Endodermal cell (in vitro differentiated cells): ENCODE measurements around the gene C17orf107. TPM values are rescaled to one million over a fixed set of nuclear protein-coding genes. Genes with fewer than 3 reads are reported as not detected.

Experiments used
- DNase-seq: peaks from one replicate; pipeline ENCODE4 v3.0.0-alpha.2; 2017
- H3K27ac ChIP-seq: 2 replicates; pipeline ENCODE4 v1.5.1; 2013; ENCODE audit warnings: mild to moderate bottlenecking, low read depth, low read length, moderate library complexity
- H3K27me3 ChIP-seq: 2 replicates; pipeline ENCODE4 v1.6.1; 2013; ENCODE audit warnings: mild to moderate bottlenecking, low read length, moderate library complexity; ENCODE audit not compliant: insufficient read depth, control insufficient read depth, poor library complexity, severe bottlenecking
- H3K36me3 ChIP-seq: 2 replicates; pipeline ENCODE4 v1.7.0; 2013; ENCODE audit warnings: mild to moderate bottlenecking, low read length, moderate library complexity; ENCODE audit not compliant: control insufficient read depth, insufficient read depth
- H3K4me1 ChIP-seq: one replicate; pipeline ENCODE4 v1.7.0; 2013; ENCODE audit warnings: low read length; ENCODE audit not compliant: control insufficient read depth, insufficient read depth
- H3K4me3 ChIP-seq: 2 replicates; pipeline ENCODE4 v1.5.1; 2013; ENCODE audit warnings: mild to moderate bottlenecking, low read length, moderate library complexity
- H3K9ac ChIP-seq: 2 replicates; pipeline ENCODE4 v1.6.1; 2013; ENCODE audit warnings: mild to moderate bottlenecking, low read length, moderate library complexity; ENCODE audit not compliant: poor library complexity, severe bottlenecking; ENCODE audit errors: extremely low read depth
- H3K9me3 ChIP-seq: 2 replicates; pipeline ENCODE4 v1.6.1; 2013; ENCODE audit warnings: mild to moderate bottlenecking, low read length, moderate library complexity; ENCODE audit not compliant: control insufficient read depth
- H3K27ac Mint-ChIP-seq: 2 replicates; pipeline ENCODE4 v1.8.0; 2020; ENCODE audit warnings: mixed read lengths
- H3K27me3 Mint-ChIP-seq: 2 replicates; pipeline ENCODE4 v1.8.0; 2021; ENCODE audit warnings: mild to moderate bottlenecking, mixed read lengths; ENCODE audit not compliant: insufficient read depth
- H3K36me3 Mint-ChIP-seq: 2 replicates; pipeline ENCODE4 v1.8.0; 2020; ENCODE audit warnings: low read depth, mixed read lengths
- H3K4me1 Mint-ChIP-seq: 2 replicates; pipeline ENCODE4 v1.8.0; 2020; ENCODE audit warnings: mixed read lengths
- H3K4me3 Mint-ChIP-seq: 2 replicates; pipeline ENCODE4 v1.8.0; 2020; ENCODE audit warnings: mild to moderate bottlenecking, moderate library complexity, mixed read lengths
- H3K9me3 Mint-ChIP-seq: 2 replicates; pipeline ENCODE4 v1.8.0; 2020; ENCODE audit warnings: mild to moderate bottlenecking, mixed read lengths
- CTCF ChIP-seq: fragments of 200-600 bp; sonication (generic); conservative IDR thresholded peaks from 2 replicates; pipeline ENCODE4 v1.5.0; 2021; ENCODE audit warnings: antibody characterized with exemption, mild to moderate bottlenecking
- WGBS, 2 experiments: methylation state at CpG; one replicate each; pipeline versions ENCODE4 v1.1.5 to v1.1.7; 2013; ENCODE audit warnings: missing lambda C conversion rate in 2 of 2, mixed read lengths in 1 of 2; ENCODE audit not compliant: insufficient coverage in 1 of 2, insufficient read length in 1 of 2; 5-methylcytosine and 5-hydroxymethylcytosine counted together
- total RNA-seq, 2 donors: library from RNA; stranded (reverse); fragmentation: NEBNext Ultra II Directional in 1 of 2; extraction: Animal tissue kit (Norgen Biotek cat#: 25700) in 1 of 2; gene quantifications; 2 replicates in 1 of 2; 3 replicates in 1 of 2; pipeline ENCODE4 v1.2.1, GENCODE V29; 2021

Gene C17orf107
- total RNA-seq, 2 donors from 2014 or later, result 0.82 to 4.8 TPM

GRCh38 chr17:4947411-4948165 lies 48.3 kb downstream of the C17orf107 start:
- peaks cover 36% of the 10 kb centered on the region for H3K36me3 Mint-ChIP-seq
- 0% methylated on average over 2 to 49 of the region's 56 CpGs for WGBS, 2 experiments
- H3K4me1 ChIP-seq, result peaks cover 19% of the 10 kb centered on the region

DNA sequence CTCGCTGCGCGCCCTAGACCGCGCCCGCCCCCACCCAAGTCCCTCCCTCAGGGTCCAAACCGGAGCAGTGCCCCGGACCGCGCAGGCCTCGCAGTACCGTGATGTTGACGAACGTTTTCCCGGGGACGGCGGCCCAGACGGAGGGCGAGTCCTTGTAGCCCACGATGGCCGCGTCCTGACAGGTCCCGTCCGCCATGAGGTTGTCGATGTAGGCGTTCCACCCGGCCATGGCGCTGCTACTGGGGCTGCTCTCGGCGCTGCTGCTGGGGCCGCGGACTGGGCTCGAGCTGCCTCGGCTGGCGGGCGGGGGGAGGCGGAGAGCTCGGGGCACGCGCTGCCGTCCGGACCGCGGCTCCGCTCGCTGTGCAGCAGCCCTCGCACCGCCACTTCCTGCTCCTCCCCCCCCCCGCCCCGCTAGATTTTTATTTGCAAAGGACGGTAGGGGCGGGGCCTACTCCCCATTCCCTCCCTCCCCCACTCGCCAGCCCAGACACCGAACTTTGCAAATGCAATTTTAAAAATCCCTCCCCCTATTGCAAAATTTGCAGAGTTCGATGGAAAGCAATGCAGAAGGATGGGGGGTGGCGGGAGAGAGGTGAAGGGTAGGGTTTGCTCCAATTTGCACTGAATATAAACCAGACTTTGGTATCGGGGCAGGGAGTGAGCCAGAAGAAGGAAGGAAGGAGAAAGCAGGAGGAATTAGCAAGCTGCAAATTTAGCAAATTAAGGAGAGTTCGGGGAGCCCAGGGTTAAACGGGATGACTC lies 49.0 kb downstream of the C17orf107 start, which contains the start of gene PFN1:
TSS of gene PFN1 (minus strand) at position 365 of the 765 bp plus-strand sequence. CDS start at position 229, 136 bp downstream.
- peak within 1 kb of the TSS; percentile 96 for H3K27ac ChIP-seq
- TF ChIP-seq CTCF, result no peak
- peaks cover 19% of the 10 kb centered on the region for H3K4me1 ChIP-seq
- 0% methylated on average over 5 to 55 of the region's 59 CpGs for WGBS, 2 experiments
- H3K27me3 ChIP-seq, result no peaks in the 10 kb centered on the region
- H3K27me3 Mint-ChIP-seq, result no peaks in the 10 kb centered on the region
- H3K36me3 Mint-ChIP-seq, result peaks cover 31% of the 10 kb centered on the region
- H3K27ac Mint-ChIP-seq, result peak within 1 kb of the TSS; percentile 98
- peak within 1 kb of the TSS; percentile 85 for H3K9ac ChIP-seq
- peaks cover 31% of the 10 kb centered on the region for H3K36me3 ChIP-seq
- H3K9me3 ChIP-seq, result no peaks in the 10 kb centered on the region
- H3K4me3 ChIP-seq, result peak within 1 kb of the TSS; percentile 91
- H3K4me3 Mint-ChIP-seq, result peak within 1 kb of the TSS; percentile 93
- H3K4me1 Mint-ChIP-seq, result peaks cover 37% of the 10 kb centered on the region
- H3K9me3 Mint-ChIP-seq, result no peaks in the 10 kb centered on the region
- peak; percentile 96 for DNase-seq

More at GRCh38 chr17:4947411-4948165, 48.3 kb downstream of the C17orf107 start:
- TF ChIP-seq CTCF, result no peak
- Mint-ChIP-seq H3K9me3 (no peaks in the 10 kb centered on the region), H3K27me3 (no peaks in the 10 kb centered on the region), H3K27ac (peak overlapping the region; percentile 94), H3K4me1 (peaks cover 37% of the 10 kb centered on the region), H3K4me3 (peak overlapping the region; percentile 93)
- H3K27me3 ChIP-seq, result no peaks in the 10 kb centered on the region
- peak overlapping the region; percentile 91 for H3K4me3 ChIP-seq
- peak overlapping the region; percentile 96 for H3K27ac ChIP-seq
- peaks cover 39% of the 10 kb centered on the region for H3K36me3 ChIP-seq
- DNase-seq, result peak; percentile 85
- H3K9ac ChIP-seq, result peak overlapping the region; percentile 85
- no peaks in the 10 kb centered on the region for H3K9me3 ChIP-seq

- Histone ChIP-seq H3K27me3 (no peaks in the 10 kb centered on the region), H3K4me3 (peak overlapping the region; percentile 91), H3K9ac (peak overlapping the region; percentile 85), H3K4me1 (peaks cover 19% of the 10 kb centered on the region), H3K9me3 (no peaks in the 10 kb centered on the region), H3K27ac (peak overlapping the region; percentile 96), H3K36me3 (peaks cover 27% of the 10 kb centered on the region)
- H3K36me3 Mint-ChIP-seq, result peaks cover 27% of the 10 kb centered on the region
- H3K9me3 Mint-ChIP-seq, result no peaks in the 10 kb centered on the region
- H3K4me1 Mint-ChIP-seq, result peaks cover 37% of the 10 kb centered on the region
- H3K27ac Mint-ChIP-seq, result peak overlapping the region; percentile 98
- H3K27me3 Mint-ChIP-seq, result no peaks in the 10 kb centered on the region
- DNase-seq, result peak; percentile 96
- TF ChIP-seq CTCF, result no peak
- peak overlapping the region; percentile 93 for H3K4me3 Mint-ChIP-seq
- WGBS, 2 experiments, result 0% methylated on average over 8 to 34 of the region's 40 CpGs
These were observed 49.6 kb downstream of the C17orf107 start for GRCh38 chr17:4948931-4949320.
